AG09309 (cell line): Measurements from ENCODE around the gene OOSP2.
"Not testable (repeated sequence)": the region's sequence is repeated elsewhere in the genome, so short reads cannot be mapped to it uniquely, and the experiment has no call there.

Source experiments
- DNase-seq: peaks from one replicate; pipeline ENCODE4 v3.0.0-alpha.2; 2010; ENCODE audit warnings: low read depth
- H3K4me3 ChIP-seq: 2 replicates; pipeline ENCODE4 v1.5.1; 2011; ENCODE audit warnings: mild to moderate bottlenecking, low read depth, low read length, moderate library complexity; ENCODE audit not compliant: control insufficient read depth
- CTCF ChIP-seq: IDR thresholded peaks from 2 replicates; pipeline ENCODE4 v1.5.1; 2011; ENCODE audit warnings: mild to moderate bottlenecking, low read depth, low read length, inconsistent platforms; ENCODE audit not compliant: insufficient read depth, control insufficient read depth; ENCODE audit errors: missing control alignments

Gene OOSP2

GRCh38 chr11:60016881-60017280 lies 23.3 kb upstream of the OOSP2 start, which contains the start of gene OOSP4B:
Gene OOSP4B (plus strand): TSS chr11:60017181.
- no peak for TF ChIP-seq CTCF
- no peak for DNase-seq
- no peak within 1 kb of the TSS for H3K4me3 ChIP-seq

GRCh38 chr11:60018058-60018457 lies 22.2 kb upstream of the OOSP2 start:
- no peak for TF ChIP-seq CTCF
- H3K4me3 ChIP-seq: no peak overlapping the region
- no peak for DNase-seq

- DNase-seq, H3K4me3 ChIP-seq: not testable (repeated sequence)
Observed at GRCh38 chr11:60020376-60020775, 19.8 kb upstream of the OOSP2 start.

- H3K4me3 ChIP-seq: no peak overlapping the region
- DNase-seq: no peak
- TF ChIP-seq CTCF: no peak
Observed at GRCh38 chr11:60029015-60029632, 11.1 kb upstream of the OOSP2 start.

GRCh38 chr11:60050422-60050821 lies 10.2 kb downstream of the OOSP2 start:
- not testable (repeated sequence) for H3K4me3 ChIP-seq, DNase-seq

- H3K4me3 ChIP-seq, DNase-seq: not testable (repeated sequence)
Observed at GRCh38 chr11:60050839-60051238, 10.6 kb downstream of the OOSP2 start.

- H3K4me3 ChIP-seq: no peak within 1 kb of the TSS
- DNase-seq: no peak
- no peak for TF ChIP-seq CTCF
Observed at GRCh38 chr11:60056349-60056969, 16.2 kb downstream of the OOSP2 start, which contains the start of gene MS4A3. Gene MS4A3 (plus strand): TSS chr11:60056665. CDS start chr11:60061161, 4,496 bp downstream.

- DNase-seq: no peak
- no peak for TF ChIP-seq CTCF
- no peak overlapping the region for H3K4me3 ChIP-seq
Observed at GRCh38 chr11:60059052-60059451, 18.8 kb downstream of the OOSP2 start.
